NT2/D1 (cell line): ENCODE measurements around the gene VAT1.

Experiments used
- DNase-seq: peaks from one replicate; pipeline ENCODE4 v3.0.0-alpha.2; 2011; ENCODE audit warnings: low read depth, low spot score
- H3K27me3 ChIP-seq: 2 replicates; pipeline ENCODE4 v1.6.0; 2011; ENCODE audit warnings: mild to moderate bottlenecking; ENCODE audit not compliant: insufficient read length, insufficient read depth
- H3K36me3 ChIP-seq: 2 replicates; pipeline ENCODE4 v1.6.1; 2011; ENCODE audit warnings: mild to moderate bottlenecking, low read length, mixed read lengths; ENCODE audit not compliant: insufficient read depth, insufficient read length
- H3K4me1 ChIP-seq: 2 replicates; pipeline ENCODE4 v1.5.1; 2011; ENCODE audit not compliant: insufficient read depth, insufficient read length
- H3K4me3 ChIP-seq: 2 replicates; pipeline ENCODE4 v1.5.1; 2011; ENCODE audit warnings: low read depth; ENCODE audit not compliant: insufficient read length
- H3K9ac ChIP-seq: 2 replicates; pipeline ENCODE4 v1.6.0; 2011; ENCODE audit warnings: low read depth; ENCODE audit not compliant: insufficient read length
- H3K9me3 ChIP-seq: 2 replicates; pipeline ENCODE4 v1.5.1; 2011; ENCODE audit warnings: mild to moderate bottlenecking, low read length; ENCODE audit not compliant: insufficient read depth
- SUZ12 ChIP-seq: IDR thresholded peaks from 2 replicates; pipeline ENCODE4 v1.6.1; 2011; ENCODE audit not compliant: insufficient read length, insufficient read depth; ENCODE audit errors: extremely low read depth
- YY1 ChIP-seq: IDR thresholded peaks from 2 replicates; pipeline ENCODE4 v1.6.1; 2011; ENCODE audit not compliant: insufficient read length, insufficient read depth
- ZNF274 ChIP-seq: IDR thresholded peaks from 2 replicates; pipeline ENCODE4 v1.6.1; 2011; ENCODE audit warnings: mild to moderate bottlenecking, low read depth, low read length

Gene VAT1

DNA sequence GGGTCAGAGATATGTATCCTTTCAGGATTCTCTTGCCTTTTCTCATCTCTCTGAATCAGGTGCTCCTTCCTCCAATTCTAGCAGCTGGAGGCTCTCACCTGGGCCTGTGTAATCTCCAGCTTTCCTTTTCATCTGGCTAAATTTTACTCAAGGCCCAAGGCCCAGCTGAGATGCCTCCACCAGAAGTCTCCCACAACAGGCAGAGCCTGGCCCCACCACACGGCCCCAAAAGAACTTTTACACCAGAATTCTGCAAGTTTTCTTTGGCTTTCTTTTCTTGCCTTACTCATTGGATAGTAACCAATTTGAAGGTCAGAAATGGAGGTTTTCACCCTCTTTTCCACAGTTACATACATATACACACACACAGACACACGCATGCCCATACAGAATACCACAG is 17.5 kb upstream of the VAT1 start:
- Histone ChIP-seq H3K36me3 (peaks cover 11% of the 10 kb centered on the region), H3K27me3 (no peaks in the 10 kb centered on the region), H3K9me3 (no peaks in the 10 kb centered on the region), H3K9ac (no peak overlapping the region), H3K4me3 (no peak overlapping the region), H3K4me1 (peaks cover 11% of the 10 kb centered on the region)
- TF ChIP-seq SUZ12 (no peak), YY1 (no peak), ZNF274 (no peak)
- DNase-seq: no peak

DNA sequence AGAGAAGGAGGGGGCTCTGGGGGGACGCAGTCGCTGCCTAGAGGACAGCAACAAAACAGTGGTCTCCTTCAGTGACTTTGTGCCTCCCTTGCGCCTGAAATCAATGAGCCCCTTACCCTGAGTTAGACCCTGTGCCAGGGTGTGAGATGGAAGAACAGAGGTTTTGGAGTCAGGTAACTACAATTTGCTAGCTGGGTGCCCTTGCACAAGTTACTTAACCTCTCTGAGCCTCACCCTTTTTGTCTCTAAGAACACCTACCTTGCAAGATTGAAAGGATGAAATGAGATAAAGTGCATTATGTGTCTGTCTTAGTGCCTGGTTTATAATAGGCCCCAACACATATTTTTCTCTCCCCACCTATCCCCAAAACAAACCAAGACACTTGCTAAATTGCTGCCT is 12.7 kb upstream of the VAT1 start:
- Histone ChIP-seq H3K9me3 (no peaks in the 10 kb centered on the region), H3K27me3 (no peaks in the 10 kb centered on the region), H3K4me1 (peaks cover 24% of the 10 kb centered on the region), H3K36me3 (peaks cover 3% of the 10 kb centered on the region), H3K9ac (peak overlapping the region; percentile 52), H3K4me3 (peak overlapping the region; percentile 33)
- no peak for TF ChIP-seq ZNF274
- no peak for TF ChIP-seq YY1
- TF ChIP-seq SUZ12: no peak
- DNase-seq: no peak

- no peaks in the 10 kb centered on the region for H3K27me3 ChIP-seq
- TF ChIP-seq ZNF274: no peak
- no peaks in the 10 kb centered on the region for H3K9me3 ChIP-seq
- peaks cover 3% of the 10 kb centered on the region for H3K36me3 ChIP-seq
- peaks cover 25% of the 10 kb centered on the region for H3K4me1 ChIP-seq
- DNase-seq: no peak
- H3K9ac ChIP-seq: peak overlapping the region; percentile 52
- H3K4me3 ChIP-seq: peak overlapping the region; percentile 33
Observed at GRCh38 chr17:43033948-43034881, 12.0 kb upstream of the VAT1 start.

- no peak for TF ChIP-seq YY1
- TF ChIP-seq SUZ12: no peak
- no peak for TF ChIP-seq ZNF274
- Histone ChIP-seq H3K9ac (no peak overlapping the region), H3K4me1 (peaks cover 33% of the 10 kb centered on the region), H3K4me3 (no peak overlapping the region), H3K9me3 (no peaks in the 10 kb centered on the region), H3K27me3 (no peaks in the 10 kb centered on the region), H3K36me3 (peaks cover 17% of the 10 kb centered on the region)
- DNase-seq: no peak
Observed at GRCh38 chr17:43031666-43032065, 9.5 kb upstream of the VAT1 start.

DNA sequence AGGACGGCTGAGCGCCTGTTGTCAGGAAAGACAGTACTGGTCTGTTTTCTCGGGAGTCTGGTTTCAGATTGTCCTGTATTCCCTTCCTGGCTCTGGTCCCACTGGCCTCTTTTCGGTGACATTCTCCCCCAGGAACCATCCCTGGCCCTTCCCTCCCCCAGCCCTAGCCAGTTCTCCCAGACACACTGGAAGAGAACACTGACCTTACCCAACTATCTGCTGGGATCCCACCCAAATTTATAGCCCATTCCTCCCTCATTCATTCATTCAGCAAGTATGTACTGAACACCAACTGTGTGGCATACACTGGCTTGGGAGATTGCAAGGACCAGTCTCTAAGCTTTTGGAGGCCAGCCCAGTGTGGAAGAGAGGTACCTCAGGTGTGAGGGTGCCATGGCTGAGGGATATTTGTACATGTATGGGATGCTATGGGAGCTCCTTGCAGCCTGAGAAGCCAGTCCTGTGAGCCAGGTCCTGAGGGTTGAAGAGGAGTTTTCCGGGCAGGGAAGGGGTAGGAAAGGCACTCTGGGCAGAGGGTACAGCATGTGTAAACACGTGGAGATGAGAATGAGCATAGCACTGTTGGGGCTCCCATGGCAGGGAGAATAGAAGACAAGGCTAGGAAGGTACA is 8.1 kb upstream of the VAT1 start:
- Histone ChIP-seq H3K9ac (no peak overlapping the region), H3K9me3 (no peaks in the 10 kb centered on the region)
- no peak for DNase-seq

GRCh38 chr17:43028221-43028861 is 6.2 kb upstream of the VAT1 start:
- Histone ChIP-seq H3K4me1 (peaks cover 24% of the 10 kb centered on the region), H3K4me3 (no peak overlapping the region), H3K27me3 (no peaks in the 10 kb centered on the region), H3K36me3 (peaks cover 17% of the 10 kb centered on the region), H3K9ac (no peak overlapping the region), H3K9me3 (no peaks in the 10 kb centered on the region)
- TF ChIP-seq SUZ12 (no peak), YY1 (no peak), ZNF274 (no peak)
- DNase-seq: no peak

More for the DNA sequence above, 8.1 kb upstream of the VAT1 start:
- H3K4me3 ChIP-seq: no peak overlapping the region
- H3K4me1 ChIP-seq: peaks cover 33% of the 10 kb centered on the region
- no peaks in the 10 kb centered on the region for H3K27me3 ChIP-seq
- no peak for TF ChIP-seq SUZ12
- no peak for TF ChIP-seq ZNF274
- TF ChIP-seq YY1: no peak
- peaks cover 17% of the 10 kb centered on the region for H3K36me3 ChIP-seq
